Esophagus squamous epithelium (tissue), 5 donors: ENCODE results near the gene CHST7. TPM values are rescaled to one million over a fixed set of nuclear protein-coding genes. Genes with fewer than 3 reads are reported as not detected.

Source experiments
- DNase-seq: peaks from one replicate; lab custom pipeline; 2025; lab: John Stamatoyannopoulos, UW
- H3K27ac ChIP-seq, 4 donors: fragments of 200-600 bp; sonication (generic); one replicate each; pipeline ENCODE4 v1.5.1; 2016 to 2019; ENCODE audit warnings: mild to moderate bottlenecking in 1 of 4
- H3K27me3 ChIP-seq, 4 donors: fragments of 200-600 bp; sonication (generic); 1 replicate in 3 of 4; 2 replicates in 1 of 4; pipeline versions ENCODE4 v1.5.1 to v1.6.0; 2017 to 2021; ENCODE audit warnings: antibody characterized with exemption in 1 of 4
- H3K36me3 ChIP-seq, 3 donors: fragments of 200-600 bp; sonication (generic); one replicate each; pipeline ENCODE4 v1.5.1; 2016 to 2019
- H3K4me1 ChIP-seq, 3 donors: fragments of 200-600 bp; sonication (generic); one replicate each; pipeline ENCODE4 v1.5.1; 2017 to 2019
- H3K4me3 ChIP-seq, 4 donors: fragments of 200-600 bp; sonication (generic); 1 replicate in 3 of 4; 2 replicates in 1 of 4; pipeline ENCODE4 v1.5.1; 2016 to 2019; ENCODE audit warnings: mild to moderate bottlenecking in 2 of 4, moderate library complexity in 1 of 4
- H3K9me3 ChIP-seq, 3 donors: fragments of 200-600 bp; sonication (generic); one replicate each; pipeline ENCODE4 v1.5.1; 2016 to 2019
- POLR2A ChIP-seq, 4 donors: fragments of 450-650 bp; IDR thresholded peaks; one replicate each; pipeline ENCODE4 v1.6.1; 2017; ENCODE audit warnings: antibody characterized with exemption in 4 of 4, mild to moderate bottlenecking in 4 of 4, moderate library complexity in 3 of 4
- WGBS, 2 donors: methylation state at CpG; one replicate each; pipeline ENCODE4 v1.1.5; 2018; 5-methylcytosine and 5-hydroxymethylcytosine counted together
- intact Hi-C: fragments of 100-400 bp; cut with DNase I; formaldehyde crosslinking; loops from one replicate; pipeline ENCODE4 v1.15.0; 2022
- total RNA-seq, 4 donors: library from RNA; depleted of rRNA; stranded (reverse); fragments of >200 nt; gene quantifications; one replicate each; pipeline ENCODE4 v1.1.0, GENCODE V29; 2016
- TF ChIP-seq, protein P1 (sequence below), 6 experiments: fragments of 450-650 bp in 4 of 6; fragments of 200-600 bp in 2 of 6; sonication (generic) in 2 of 6; IDR thresholded peaks; one replicate each; pipeline ENCODE4 v1.5.1; 2016 to 2019; ENCODE audit warnings: antibody characterized with exemption in 6 of 6, mild to moderate bottlenecking in 4 of 6, moderate library complexity in 4 of 6
- donor health status: DM: yes; HTN: yes; CAD: no.

The CHST7 gene
- total RNA-seq, 4 donors from 2014 or later: 1.2 to 11.8 (median 3.9) TPM

DNA sequence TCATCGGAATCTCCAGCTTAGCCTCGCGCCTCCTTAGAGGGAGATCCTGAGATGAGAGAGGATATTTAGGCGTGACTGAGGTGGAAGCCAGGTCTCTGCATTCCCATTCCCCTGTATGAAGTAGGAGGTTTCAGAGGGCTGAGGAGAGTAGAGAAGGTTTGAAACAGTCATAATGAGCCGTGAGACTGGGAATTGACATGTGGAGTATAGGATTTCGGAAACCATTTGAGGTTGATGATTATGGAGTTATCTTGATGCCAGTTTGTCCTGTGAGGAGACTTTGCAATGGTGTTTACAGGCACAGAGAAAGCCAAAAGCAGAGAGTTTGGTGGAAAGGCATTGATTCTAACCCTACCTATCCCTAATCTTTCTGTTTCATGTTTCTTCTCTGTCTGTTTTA is 2.0 kb downstream of the CHST7 start:
- WGBS, 2 donors: 43 to 69% methylated on average over 6 of the region's 6 CpGs
- H3K4me3 ChIP-seq: peak overlapping the region; percentile 40 to 68 (median 54)
- DNase-seq: no peak
- H3K36me3 ChIP-seq: no peaks in the 10 kb centered on the region
- H3K27me3 ChIP-seq: no peaks in the 10 kb centered on the region
- H3K9me3 ChIP-seq: no peaks in the 10 kb centered on the region
- intact Hi-C loops: no loop called here
- TF ChIP-seq, protein P1, sequence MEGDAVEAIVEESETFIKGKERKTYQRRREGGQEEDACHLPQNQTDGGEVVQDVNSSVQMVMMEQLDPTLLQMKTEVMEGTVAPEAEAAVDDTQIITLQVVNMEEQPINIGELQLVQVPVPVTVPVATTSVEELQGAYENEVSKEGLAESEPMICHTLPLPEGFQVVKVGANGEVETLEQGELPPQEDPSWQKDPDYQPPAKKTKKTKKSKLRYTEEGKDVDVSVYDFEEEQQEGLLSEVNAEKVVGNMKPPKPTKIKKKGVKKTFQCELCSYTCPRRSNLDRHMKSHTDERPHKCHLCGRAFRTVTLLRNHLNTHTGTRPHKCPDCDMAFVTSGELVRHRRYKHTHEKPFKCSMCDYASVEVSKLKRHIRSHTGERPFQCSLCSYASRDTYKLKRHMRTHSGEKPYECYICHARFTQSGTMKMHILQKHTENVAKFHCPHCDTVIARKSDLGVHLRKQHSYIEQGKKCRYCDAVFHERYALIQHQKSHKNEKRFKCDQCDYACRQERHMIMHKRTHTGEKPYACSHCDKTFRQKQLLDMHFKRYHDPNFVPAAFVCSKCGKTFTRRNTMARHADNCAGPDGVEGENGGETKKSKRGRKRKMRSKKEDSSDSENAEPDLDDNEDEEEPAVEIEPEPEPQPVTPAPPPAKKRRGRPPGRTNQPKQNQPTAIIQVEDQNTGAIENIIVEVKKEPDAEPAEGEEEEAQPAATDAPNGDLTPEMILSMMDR (IDR thresholded peaks at IDR 0.05): no peak
- no peak for TF ChIP-seq POLR2A (IDR thresholded peaks at IDR 0.05)
- H3K4me1 ChIP-seq: peaks cover 0 to 41% (median 0%) of the 10 kb centered on the region in 3 donors
- peak overlapping the region; percentile 14 to 79 (median 43) for H3K27ac ChIP-seq

DNA sequence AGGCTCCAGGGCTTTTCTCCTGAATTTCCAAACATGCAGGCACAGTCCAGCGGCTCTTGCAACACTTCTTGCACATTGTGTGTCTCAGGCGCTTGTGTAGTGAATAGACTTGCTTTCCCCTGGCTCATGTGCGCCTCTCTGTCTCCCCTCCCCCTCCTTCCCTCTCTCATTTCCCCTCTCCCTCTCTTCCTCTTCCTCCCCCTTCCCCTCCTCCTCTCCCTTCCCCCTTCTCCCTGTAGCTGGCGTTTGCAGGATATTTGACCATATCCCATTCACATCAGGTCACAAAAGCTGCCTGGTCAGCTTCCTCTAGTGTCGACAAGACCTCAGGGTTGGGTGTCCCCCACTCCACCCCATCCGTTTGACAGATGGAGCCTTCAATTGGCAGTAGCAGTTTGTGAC is 2.4 kb downstream of the CHST7 start:
- no peak for TF ChIP-seq POLR2A (IDR thresholded peaks at IDR 0.05)
- TF ChIP-seq, protein P1 (IDR thresholded peaks at IDR 0.05): no peak
- DNase-seq: no peak
- H3K27ac ChIP-seq: peak overlapping the region in 3 of 4 donors; percentile 52 to 79 (median 53)
- H3K36me3 ChIP-seq: no peaks in the 10 kb centered on the region
- H3K4me3 ChIP-seq: peak overlapping the region in 3 of 4 donors; percentile 50 to 68 (median 58)
- WGBS, 2 donors: 10 to 32% methylated on average over 6 of the region's 6 CpGs
- H3K27me3 ChIP-seq: no peaks in the 10 kb centered on the region
- intact Hi-C loops: no loop called here
- H3K4me1 ChIP-seq: peaks cover 0 to 41% (median 0%) of the 10 kb centered on the region in 3 donors
- no peaks in the 10 kb centered on the region for H3K9me3 ChIP-seq

DNA sequence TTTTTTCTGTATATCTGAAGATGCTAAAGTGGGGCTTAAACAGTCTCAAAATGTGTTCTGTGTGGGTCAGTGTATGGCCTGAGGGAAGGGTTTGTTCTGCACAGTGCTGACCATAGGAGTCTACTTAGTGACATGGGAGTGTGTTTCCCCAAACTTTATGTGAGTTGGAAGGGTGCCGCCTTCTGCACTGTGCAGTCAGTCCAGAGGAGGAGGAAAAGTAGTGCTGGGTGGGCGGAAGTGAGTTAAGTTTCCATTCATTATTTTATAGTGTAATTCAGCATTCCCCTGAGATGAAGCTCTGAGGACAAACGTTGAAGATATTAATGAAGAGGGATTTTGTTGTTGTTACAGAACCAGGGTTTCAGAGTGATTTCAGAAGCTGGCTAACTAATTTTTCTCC is 2.9 kb downstream of the CHST7 start:
- TF ChIP-seq POLR2A (IDR thresholded peaks at IDR 0.05): no peak
- TF ChIP-seq, protein P1 (IDR thresholded peaks at IDR 0.05): no peak
- Histone ChIP-seq H3K9me3 (no peaks in the 10 kb centered on the region), H3K4me1 (peaks cover 0 to 41% (median 0%) of the 10 kb centered on the region in 3 donors), H3K27ac (peak overlapping the region in 3 of 4 donors; percentile 52 to 79 (median 53)), H3K4me3 (peak overlapping the region in 3 of 4 donors; percentile 50 to 68 (median 58)), H3K27me3 (no peaks in the 10 kb centered on the region), H3K36me3 (no peaks in the 10 kb centered on the region)
- no peak for DNase-seq
- intact Hi-C loops: no loop called here
- 50 to 67% methylated on average over 3 of the region's 3 CpGs for WGBS, 2 donors

DNA sequence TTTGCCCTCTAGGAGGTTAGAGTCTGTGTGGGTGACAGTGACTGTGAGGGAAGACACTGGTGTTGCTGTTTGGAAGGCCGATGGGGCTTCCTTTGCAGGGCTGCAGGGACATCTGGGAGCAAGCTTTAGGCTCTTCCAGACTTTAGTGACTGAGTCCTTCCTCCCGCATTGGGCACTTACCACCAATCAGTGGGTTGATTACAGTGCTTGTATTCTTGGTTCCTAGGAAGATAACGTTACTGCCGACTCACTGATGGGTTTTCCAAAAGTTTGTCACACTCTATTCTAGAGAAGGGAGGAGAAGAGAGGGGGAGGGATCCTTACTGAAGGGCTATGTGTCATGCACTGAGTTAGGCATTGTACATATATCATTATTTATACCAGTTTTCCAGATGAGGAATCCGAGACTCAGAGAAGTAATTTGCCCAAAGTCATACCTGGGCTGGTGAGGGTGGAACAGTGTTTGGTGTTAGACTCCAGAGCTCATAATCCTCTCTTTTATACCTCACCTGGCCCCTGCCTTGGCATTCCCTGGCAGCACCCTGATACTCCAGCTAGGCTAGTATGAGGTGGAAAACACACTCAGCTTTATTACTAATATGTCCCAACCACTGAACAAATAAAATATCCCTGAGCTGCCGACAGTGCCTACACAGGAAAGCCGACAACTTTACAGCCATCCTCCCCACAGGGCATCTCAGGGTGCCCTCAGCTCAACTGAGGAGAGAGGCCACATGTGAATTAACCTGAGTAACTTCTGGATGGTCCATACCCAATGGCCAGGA is 3.8 kb downstream of the CHST7 start:
- no peak for DNase-seq
- WGBS, 2 donors: 28 to 50% methylated on average over 3 to 6 of the region's 7 CpGs

More for the DNA sequence above, 3.8 kb downstream of the CHST7 start:
- intact Hi-C loops: no loop called here
- no peaks in the 10 kb centered on the region for H3K9me3 ChIP-seq
- H3K4me3 ChIP-seq: peak overlapping the region in 1 of 4 donors; percentile 8
- H3K27ac ChIP-seq: peak overlapping the region in 2 of 4 donors; percentile 32 to 79
- TF ChIP-seq, protein P1 (IDR thresholded peaks at IDR 0.05): no peak
- TF ChIP-seq POLR2A (IDR thresholded peaks at IDR 0.05): no peak
- no peaks in the 10 kb centered on the region for H3K27me3 ChIP-seq
- H3K36me3 ChIP-seq: no peaks in the 10 kb centered on the region
- H3K4me1 ChIP-seq: peaks cover 0 to 48% (median 2%) of the 10 kb centered on the region in 3 donors
